Hematopoietic multipotent progenitor cell treated with erythropoietin and hydrocortisone succinate and interleukin-3 and kit ligand, for 17 days (in vitro differentiated cells): ENCODE measurements around the gene TRIAP1.
"Not testable (repeated sequence)": the region's sequence is repeated elsewhere in the genome, so short reads cannot be mapped to it uniquely, and the experiment has no call there.

Experiments
- DNase-seq: peaks from one replicate; pipeline ENCODE4 v3.0.0-alpha.2; 2015; ENCODE audit warnings: low spot score

TRIAP1 gene

DNA sequence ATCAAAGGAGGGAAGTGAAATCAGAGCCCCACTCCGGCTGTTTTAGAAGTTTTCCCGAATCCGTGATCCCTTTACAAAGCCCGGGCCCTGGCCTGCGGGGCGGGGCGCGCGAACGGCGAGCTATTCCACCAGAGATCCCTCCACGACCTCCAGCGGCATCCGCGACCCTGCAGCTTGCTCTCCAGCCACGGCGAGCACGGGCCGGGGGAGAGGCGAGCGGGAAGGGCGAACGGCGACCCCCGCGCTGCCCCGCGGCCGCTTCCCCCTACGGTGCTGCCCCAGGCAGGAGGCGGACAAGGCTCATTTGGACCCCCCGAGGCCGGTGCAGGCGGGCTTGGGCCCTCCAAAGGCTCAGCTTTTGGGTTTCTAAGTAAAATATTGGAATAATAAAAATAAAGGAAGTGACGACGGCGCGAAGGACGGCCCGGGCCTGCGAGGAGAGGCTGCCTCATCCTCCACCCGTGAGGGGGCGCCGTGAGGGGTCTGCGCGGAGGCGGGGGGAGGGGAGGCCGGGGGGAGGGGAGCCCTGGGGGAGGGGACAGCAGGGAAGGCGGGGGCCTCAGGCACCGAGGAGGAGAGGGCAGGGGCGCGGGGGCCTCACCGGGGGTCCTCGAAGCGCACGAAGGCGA is 22.8 kb upstream of the TRIAP1 start:
- no peak for DNase-seq

GRCh38 chr12:120468325-120468820 is 22.2 kb upstream of the TRIAP1 start:
- DNase-seq, result peak; percentile 25

DNA sequence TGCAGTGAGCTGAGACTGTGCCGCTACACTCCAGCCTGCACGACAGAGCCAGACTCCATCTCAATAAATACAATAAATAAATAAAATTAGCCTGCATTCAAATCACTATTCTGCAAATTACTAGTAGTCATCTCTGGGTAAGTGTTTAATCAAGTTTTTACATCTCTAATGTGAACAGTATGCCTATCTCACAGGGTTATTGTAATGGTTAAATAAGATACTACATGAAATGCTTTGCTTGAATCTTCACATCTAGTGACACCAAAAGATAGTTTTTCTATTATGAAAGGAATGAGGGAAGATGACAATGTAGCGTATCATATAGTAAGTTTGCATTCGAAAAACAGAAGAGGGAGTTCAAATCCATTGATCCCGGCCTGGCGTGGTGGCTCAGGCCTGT is 21.3 kb upstream of the TRIAP1 start:
- no peak for DNase-seq

DNA sequence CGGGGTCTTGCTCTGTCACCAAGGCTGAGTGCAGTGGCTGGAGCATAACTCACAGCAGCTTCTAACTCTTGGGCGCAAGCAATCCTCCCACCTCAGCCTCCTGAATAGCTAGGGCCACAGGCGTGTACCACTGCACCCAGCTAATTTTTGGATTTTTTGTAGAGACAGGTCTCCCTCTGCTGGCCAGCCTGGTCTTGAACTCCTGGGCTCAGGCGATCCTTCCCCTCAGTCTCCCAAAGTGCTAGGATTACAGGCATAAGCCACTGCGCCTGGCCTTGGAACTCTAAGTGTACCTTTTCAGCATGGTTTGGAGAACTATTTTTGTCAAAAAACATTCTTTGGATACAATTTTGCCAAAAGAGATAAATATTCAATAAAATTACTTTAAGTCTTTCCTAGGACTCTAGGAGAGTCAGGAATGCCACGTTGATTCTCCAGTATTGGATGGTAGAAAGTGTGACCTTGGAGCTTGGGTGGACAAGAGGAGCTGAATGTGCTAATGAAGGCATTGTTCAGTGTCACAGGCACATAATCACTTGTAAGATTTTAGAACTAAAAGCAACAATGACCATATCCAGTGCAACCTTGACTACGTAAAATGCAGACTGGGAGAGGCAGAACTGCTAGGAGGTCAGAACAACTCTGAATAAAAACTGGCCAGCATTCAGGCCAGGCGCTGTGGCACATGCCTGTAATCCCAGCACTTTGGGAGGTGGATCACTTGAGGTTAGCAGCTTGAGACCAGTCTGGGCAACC is 20.6 kb upstream of the TRIAP1 start:
- peak; percentile 73 for DNase-seq

- no peak for DNase-seq
Measured at GRCh38 chr12:120465756-120466155, 19.6 kb upstream of the TRIAP1 start.

GRCh38 chr12:120463712-120464111 is 17.5 kb upstream of the TRIAP1 start:
- no peak for DNase-seq

DNA sequence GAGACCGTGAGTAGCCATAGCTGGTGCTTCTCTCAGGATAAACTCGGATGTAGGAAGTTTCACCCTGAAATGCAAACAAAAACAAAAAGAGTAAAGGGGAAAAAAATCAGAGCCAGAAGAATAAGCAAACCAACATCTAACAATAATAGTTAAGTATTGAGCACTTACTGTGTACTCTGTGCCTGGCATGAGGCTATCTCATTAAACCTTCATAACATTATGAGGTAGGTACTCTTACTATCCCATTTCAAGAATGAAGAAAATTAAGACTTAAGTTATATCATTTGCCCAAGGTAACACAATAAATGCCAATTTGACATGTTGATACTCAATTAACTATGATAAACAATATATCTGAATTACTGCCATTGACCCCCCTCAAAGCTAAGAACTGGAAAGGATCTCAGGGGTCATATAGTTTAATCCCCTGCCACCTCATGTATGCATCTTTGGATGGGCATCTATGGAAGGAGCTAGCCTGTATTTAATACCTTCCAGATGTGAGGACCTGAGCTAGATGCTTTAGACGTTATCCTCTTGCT is 16.0 kb upstream of the TRIAP1 start:
- no peak for DNase-seq

DNA sequence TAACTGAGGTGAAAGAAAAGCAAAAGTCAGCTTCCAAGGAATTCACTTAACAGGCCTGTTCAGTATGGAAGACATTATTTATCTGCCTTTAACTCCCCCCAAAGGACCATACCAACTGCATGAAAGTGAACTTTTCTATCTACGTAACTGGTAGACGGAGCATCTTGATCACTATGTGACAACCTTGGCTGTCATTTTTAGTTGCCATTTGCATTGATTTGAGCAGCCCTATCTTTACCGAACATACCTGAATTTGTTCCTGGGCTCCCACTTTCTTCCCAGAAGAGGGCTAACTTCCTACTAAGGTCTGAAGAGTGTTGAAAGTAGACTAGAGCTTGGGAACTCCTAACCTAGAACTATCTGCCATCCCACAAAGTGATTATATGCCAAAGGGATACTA is 14.0 kb upstream of the TRIAP1 start:
- no peak for DNase-seq

DNA sequence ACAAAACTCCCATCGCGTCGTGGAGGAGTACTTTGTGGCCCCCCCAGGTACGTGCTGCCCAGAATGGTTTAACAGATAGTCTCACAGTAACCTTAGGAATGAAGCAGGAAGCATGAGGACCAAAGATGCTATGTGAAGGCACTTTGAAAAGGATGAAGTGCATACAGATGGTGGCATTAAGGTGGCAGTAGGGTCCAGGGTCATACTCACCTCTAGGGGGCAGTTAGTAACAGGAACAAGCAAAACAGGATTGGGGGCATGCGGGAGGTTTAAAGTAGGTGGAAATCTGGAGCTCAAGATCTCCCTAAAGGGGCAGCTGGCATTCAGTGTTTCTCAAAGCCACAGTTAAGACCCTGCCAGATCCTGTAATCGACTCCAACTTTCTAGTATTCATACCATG is 10.9 kb upstream of the TRIAP1 start:
- no peak for DNase-seq

DNA sequence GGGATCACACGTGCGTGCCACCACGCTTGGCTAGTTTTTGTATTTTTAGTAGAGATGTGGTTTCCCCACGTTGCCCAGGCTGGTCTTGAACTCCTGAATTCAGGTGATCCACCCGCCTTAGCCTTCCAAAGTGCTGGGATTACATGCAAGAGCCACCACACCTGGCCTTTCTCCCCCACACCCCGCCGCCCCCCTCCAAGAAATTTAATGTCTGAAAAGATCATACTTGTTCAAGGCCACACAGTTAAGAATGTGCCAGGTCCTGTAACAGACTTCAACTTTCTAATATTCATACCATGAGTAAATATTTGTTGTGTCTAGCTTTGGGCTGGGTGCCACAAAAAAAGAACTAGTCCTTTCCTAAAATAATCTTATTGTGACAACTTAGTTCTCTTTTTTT is 9.1 kb upstream of the TRIAP1 start:
- DNase-seq, result no peak

DNA sequence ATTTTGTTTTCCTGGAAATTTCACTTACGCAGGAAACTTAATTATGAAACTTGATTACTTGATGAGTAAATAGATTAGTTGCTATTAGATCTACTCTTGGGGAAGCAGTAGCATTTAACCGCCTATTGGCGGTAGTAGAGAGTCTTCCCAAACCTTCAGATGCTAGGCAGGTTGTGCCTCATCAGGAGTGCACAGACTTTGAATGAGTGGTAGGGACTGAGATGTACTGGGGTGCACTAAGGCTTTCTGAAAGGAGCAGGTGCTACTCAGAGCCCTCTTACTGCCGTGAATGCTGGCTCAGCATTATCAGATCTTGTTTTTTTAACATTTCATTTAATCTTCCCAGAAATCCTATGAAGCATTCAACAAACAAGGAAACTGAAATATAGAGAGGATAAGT is 7.8 kb upstream of the TRIAP1 start:
- peak; percentile 58 for DNase-seq

DNA sequence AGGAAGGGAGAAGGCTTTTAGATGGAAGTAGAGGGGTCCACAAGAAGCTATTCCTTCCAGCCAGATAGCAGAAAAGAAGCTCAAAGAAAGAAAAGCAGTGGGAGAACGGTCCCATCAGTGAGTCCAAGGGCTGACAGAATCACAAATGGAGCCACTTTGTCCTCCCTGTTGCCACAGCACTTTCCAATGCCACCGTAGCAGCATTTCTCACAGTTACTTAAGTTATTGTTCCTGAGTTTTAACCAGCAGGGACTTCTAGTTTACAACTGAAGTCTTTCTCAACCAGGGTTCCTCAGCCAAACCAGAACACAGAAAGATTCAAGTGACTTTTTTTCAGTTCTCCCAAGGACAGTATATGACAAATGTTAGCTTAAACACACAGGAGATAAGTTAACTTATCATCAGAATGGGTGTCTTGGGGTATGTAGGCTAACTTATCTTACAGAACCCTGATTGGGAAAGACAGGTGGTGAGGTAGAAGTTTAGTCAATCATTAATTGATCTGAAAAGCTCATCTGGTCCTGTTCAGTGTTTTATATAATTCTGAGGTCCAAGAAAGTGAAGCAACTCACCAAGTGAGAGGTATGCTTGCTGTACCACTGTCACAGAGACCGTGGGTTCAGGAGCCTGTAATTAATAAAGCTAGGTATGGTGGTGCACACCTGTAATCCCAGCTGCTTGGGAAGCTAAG is 7.0 kb upstream of the TRIAP1 start:
- DNase-seq, result no peak

- DNase-seq, result peak; percentile 56
Measured at GRCh38 chr12:120452524-120452923, 6.3 kb upstream of the TRIAP1 start.

- DNase-seq, result no peak
Measured at GRCh38 chr12:120447992-120448391, 1.8 kb upstream of the TRIAP1 start.

GRCh38 chr12:120446844-120447178 is 627 bp upstream of the TRIAP1 start:
- not testable (repeated sequence) for DNase-seq

DNA sequence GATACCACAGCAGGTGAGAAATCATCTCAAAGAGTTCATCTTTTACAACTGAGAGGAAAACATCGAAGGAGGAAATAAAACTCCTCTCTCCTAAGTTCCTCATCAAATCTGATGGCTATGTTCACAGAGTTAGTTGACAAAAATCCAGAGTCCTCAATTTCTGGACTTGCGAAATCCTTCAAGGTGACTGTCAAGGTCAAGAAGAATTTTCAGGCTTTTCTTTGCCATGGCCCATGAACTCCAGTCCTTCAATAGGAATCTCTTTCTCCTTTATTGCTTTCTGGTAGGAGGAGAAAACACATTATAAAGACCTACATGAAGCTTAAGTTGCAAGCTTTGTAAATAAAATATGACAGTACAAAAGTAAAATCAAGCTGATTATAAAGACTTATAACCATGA is 1.5 kb downstream of the TRIAP1 start:
- no peak for DNase-seq

GRCh38 chr12:120439646-120440247 is 6.4 kb downstream of the TRIAP1 start:
- DNase-seq, result peak; percentile 64

DNA sequence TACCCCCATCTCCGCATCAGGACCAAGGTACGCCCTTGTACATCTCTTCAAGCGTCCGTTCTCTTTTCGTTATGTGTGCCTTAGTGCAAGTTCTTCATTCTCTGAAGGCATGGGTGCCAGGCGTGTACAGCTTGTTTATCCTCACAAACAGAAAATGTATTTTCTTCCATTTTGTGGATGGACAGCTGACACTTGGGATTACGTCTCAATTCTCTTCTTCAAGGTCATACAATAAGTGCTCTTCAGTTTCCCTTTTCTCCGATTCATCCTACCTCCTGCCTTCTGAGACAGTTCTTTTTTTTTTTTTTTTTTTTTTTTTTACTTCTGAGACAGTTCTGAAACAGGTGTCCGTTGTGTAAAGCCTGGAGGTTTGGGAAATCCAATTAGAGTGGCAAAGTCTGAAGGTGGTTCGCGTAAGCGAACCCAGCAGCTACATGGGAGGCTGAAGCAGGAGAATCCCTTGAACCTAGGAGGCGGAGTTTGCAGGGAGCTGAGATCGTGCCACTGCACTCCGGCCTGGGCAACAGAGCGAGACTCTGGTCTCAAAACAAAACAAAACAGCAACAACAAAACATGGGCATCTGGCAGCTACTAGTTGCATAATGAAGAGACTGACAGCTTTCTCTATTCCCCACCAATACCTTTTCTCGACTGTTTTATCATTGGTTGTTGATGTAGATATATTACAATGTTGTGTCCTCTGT is 7.5 kb downstream of the TRIAP1 start:
- DNase-seq, result peak; percentile 32

- DNase-seq, result peak; percentile 99
Measured at GRCh38 chr12:120437735-120438494, 8.3 kb downstream of the TRIAP1 start, which contains the start of gene COX6A1. Gene COX6A1 (plus strand): TSS chr12:120438113. CDS start chr12:120438127, 14 bp downstream.

GRCh38 chr12:120432772-120433525 is 13.2 kb downstream of the TRIAP1 start:
- no peak for DNase-seq
